Left cardiac atrium (tissue), 4 donors: Measurements from ENCODE around the gene ZFAND5. TPM values are rescaled to one million over a fixed set of nuclear protein-coding genes. Genes with fewer than 3 reads are reported as not detected.

Source experiments
- ATAC-seq, 2 donors: fragments of 200-7000 bp; cut with Tn5 transposase; one replicate each; pipeline ENCODE4 v1.9.1; 2020; ENCODE audit warnings: mild to moderate bottlenecking in 2 of 2, moderate library complexity in 2 of 2
- DNase-seq: peaks from one replicate; pipeline ENCODE4 v3.0.0-alpha.2; 2020
- intact Hi-C, 2 donors: fragments of 100-400 bp; cut with DNase I; formaldehyde crosslinking; loops; one replicate each; pipeline versions ENCODE4 v1.14.1 to v1.15.1; 2022 to 2023
- total RNA-seq, 2 donors: library from RNA; stranded (reverse); fragmentation: NEBNext Ultra II Directional; extraction: Animal tissue kit (Norgen Biotek cat#: 25700); gene quantifications; one replicate each; pipeline ENCODE4 v1.2.1, GENCODE V29; 2021
- donor health status: DM: no; HTN: yes; CAD: no.
- donor health status: DM: no; HTN: yes; CAD: no; lungs with severe emphysema.
- donor health status: DM: yes; HTN: yes; CAD: no.
- donor health status: Dilated cardiomyopathy.

Gene ZFAND5
- total RNA-seq, 2 donors from 2014 or later = 151 to 176 TPM

DNA sequence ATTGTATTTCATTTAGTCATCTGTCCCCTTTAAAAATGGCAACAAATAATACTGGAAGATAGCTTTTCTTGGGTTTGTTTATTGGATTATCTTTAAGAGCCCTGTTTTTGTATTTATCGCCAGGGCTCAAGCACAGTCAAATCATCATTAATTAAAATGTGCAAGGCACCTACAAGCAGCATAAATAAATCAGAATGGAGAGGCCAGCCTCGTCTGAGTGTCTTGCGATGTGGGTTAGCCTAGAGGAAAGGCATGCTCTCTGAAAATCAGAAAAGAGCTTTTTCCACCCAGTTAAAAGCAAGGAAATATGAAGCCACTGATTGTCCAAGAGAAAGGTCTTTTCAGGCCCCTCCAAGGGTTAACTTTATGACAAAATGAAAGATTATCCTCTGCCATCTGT lies 31.8 kb downstream of the ZFAND5 start:
- intact Hi-C loops = no loop called here
- DNase-seq (no peak), ATAC-seq (no peak)

DNA sequence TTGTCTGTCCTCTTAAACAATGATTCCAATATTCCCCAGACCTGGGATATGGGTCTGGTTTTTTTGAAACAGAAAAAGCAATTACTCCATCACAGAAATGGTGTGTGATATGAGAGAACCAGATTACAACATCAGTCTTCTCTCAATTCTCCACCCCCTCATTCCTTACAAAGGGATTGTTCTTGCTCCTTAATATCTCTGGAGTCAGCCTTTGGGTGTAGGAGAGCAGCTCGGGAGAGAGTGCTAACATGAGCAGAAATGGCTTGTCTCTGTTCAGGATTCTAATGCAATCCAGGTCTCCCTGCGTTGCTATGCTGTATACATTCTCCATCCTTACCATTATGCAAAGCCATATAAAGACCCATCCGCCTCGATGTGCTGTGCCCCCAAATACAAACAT lies 32.7 kb downstream of the ZFAND5 start:
- no peak for ATAC-seq
- no peak for DNase-seq
- intact Hi-C loops = no loop called here

DNA sequence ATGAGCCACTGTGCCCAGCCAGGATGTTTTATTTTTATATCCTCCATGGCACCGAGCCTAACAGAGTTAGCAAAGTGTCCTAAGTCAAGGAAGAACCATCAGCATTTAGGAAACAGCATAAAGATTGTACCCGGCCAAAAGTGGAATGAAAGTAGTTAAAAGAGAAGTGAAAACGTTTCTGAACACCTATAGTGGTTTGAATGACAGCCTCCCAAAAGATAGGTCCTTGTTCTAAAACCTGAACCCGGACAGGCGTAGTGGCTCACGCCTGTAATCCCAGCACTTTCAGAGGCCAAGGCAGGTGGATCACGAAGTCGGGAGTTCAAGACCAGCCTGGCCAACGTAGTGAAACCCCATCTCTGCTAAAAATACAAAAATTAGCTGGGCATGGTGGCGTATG lies 37.4 kb downstream of the ZFAND5 start:
- ATAC-seq = no peak

DNA sequence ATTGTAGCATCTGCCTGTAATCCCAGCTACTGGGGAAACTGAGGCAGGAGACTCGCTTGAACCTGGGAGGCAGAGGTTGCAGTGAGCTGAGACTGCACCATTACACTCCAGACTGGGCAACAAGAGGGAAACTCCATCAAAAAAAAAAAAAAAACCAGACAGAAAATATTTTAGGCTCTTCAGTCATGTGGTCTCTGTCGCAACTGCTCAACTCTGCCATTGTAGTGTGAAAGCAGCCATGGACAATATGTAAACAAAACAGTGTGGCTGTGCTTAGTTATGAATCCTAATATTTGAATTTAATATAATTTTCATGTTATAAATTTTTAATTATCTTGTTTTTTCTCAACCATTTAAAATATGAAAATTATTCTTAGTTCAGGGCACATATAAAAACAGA lies 38.4 kb downstream of the ZFAND5 start:
- intact Hi-C loops = no loop called here
- DNase-seq = no peak
- no peak for ATAC-seq

More for the DNA sequence above, 37.4 kb downstream of the ZFAND5 start:
- DNase-seq = no peak
- intact Hi-C loops = no loop called here

DNA sequence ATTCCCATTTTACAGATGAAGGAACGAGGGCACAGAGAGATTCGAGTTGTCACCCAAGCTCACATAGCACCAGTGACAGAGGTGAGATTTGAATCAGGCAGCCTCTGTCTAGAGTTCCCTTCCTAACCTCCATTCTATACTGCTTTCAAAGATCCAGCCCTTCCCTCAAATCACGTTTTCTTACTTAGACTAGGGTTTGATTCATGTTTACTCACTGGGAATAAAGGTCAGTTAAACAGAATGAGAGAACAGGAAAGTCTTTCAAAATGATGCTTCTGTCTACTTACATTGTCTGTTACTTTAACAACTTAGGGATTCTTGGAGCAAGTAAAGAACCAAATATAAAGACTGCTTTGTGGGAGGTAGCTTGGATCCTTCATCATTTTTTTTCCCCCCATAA lies 40.0 kb downstream of the ZFAND5 start:
- ATAC-seq (no peak), DNase-seq (no peak)
- intact Hi-C loops = no loop called here

DNA sequence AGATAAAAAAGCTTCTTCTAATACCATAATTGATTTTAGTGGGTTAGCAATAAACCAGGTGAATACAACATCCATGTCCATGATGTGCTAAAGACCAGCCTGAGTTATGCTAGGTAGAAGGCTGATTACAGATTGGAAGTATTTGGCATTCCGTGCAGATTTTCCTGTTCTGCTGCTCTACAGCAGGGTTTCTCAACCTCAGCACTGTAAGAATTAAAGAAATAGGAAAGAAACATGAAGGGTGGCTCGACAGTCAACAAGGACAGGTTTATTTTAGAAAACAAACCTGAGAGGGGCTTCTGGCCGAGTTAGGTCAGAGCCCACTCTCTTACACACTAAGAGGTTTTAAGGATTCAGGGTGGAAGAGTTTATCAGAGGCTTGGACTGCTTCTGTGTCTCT lies 42.3 kb downstream of the ZFAND5 start:
- intact Hi-C loops = no loop called here
- ATAC-seq (no peak), DNase-seq (no peak)

DNA sequence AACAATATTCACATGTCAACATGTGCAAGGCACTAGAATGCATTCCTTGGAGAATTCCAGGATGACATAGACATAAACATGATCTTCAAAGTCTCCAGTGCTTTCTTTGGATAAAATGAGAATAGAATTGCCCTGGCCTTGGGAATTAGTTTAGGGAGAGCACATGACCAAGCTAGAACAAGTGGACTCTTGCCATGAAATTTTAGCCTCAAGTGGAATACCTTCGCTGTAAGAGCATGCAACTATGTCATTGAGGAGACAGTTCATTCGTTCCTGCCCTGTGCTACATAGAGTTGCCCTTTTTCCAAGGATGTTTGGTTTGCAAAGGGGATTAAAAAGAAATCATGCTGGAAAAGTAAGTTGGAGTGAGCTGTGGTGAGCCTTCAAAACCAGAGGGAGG lies 42.7 kb downstream of the ZFAND5 start:
- intact Hi-C loops = no loop called here
- no peak for DNase-seq
- no peak for ATAC-seq

DNA sequence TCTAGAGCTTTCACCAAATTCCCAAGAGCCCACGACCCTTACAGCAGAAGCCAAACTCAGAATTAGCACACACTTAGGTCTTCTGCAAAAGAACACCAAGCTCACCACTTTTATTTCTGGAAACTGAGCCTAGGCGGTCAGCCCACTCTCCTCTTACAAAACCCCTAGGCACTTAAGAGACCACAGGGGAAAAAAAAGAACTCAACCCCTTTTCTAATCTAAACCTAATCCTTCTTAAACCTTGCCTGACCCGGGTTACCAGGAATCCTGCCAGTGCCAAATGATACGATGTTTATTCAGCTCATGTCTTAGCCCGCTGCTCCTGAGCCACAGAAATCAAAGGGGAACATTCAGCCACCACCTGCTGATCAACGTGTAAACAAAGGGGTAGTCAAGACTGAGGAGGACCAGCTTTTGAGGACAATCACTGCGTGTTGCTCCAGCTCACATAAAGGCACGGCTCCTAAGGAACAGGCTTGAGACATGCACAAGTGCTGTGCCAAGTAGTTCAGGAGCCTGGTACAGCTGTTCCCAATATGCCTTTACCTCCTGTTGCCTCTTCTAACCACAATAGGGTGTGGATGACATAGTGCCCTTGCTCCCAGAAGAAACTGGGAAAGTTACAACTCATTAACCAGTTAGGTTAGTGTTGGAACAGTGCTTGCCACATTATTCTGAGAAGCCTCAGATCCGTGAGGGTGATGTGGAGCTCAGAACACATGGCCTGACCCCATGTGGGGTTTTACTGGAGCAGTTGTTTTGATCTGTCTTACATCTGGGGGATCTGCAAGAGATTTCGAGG lies 49.3 kb downstream of the ZFAND5 start:
- DNase-seq (no peak), ATAC-seq (peak; percentile 69 to 82)
- intact Hi-C loops = no loop called here

DNA sequence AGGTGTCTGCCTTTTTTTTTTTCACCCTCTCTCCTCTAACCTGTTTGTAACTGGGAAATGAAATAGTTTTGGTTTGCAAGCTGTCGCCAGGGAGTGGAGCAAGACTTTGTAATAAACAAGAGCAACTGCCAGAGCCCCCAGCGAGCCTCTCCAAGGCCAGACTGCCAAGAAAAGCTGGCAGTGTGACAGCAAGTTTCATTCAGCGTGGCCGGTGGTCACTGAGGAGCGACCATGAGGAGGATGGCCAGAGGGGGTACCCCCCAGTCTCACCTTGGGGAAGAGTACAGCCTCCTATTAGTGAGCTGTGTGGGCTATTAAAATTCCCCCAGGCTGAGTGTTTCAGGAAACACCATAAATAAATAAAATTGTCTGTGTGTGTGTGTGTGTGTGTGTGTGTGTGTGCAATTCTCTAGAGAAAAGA lies 49.9 kb downstream of the ZFAND5 start:
- ATAC-seq = peak; percentile 71 to 82
- intact Hi-C loops = no loop called here
- DNase-seq = peak; percentile 47

DNA sequence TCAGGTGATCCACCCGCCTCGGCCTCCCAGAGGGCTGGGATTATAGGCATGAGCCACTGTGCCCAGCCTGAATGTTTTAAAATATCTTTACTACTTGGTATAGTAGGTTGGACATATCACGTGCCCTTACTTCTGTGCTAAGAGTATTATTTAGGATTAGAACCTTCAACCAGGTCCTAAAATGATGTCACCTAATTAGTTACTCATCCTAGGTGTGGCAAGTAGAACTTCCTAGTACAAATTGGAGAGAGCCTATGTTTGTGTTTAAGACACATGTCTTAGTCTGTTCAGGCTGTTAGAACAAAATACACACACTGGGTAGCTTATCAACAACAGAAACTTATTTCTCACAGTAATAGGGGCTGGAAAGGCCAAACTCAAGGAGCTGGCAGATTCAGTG lies 51.5 kb downstream of the ZFAND5 start:
- no peak for DNase-seq
- intact Hi-C loops = no loop called here
- no peak for ATAC-seq

DNA sequence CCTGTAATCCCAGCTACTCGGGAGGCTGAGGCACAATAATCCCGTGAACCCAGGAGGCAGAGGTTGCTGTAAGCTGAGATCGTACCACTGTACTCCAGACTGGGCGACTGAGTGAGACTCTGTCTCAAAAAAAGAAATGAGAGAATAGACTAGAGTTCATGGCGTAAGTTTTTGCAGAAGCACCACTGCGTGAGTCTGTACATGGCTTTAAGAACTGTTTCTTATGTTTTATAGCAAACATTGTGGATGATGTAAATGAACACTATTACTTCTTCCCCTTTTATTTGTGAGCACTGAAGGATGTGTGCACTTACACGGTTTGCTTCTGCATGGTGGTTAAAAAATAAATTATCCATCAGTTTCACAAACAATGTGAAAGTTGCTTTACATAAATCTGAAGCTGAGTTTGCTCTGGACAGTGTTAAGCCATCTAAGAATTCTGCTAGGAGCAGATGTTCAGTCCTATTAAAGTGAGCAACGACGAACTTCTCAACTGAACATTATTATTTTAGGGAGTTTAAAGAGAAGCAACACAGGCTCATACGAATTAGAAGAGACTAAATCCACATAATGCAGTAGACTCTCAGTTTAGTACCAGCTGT lies 52.5 kb downstream of the ZFAND5 start:
- DNase-seq (no peak), ATAC-seq (no peak)
- intact Hi-C loops = no loop called here

DNA sequence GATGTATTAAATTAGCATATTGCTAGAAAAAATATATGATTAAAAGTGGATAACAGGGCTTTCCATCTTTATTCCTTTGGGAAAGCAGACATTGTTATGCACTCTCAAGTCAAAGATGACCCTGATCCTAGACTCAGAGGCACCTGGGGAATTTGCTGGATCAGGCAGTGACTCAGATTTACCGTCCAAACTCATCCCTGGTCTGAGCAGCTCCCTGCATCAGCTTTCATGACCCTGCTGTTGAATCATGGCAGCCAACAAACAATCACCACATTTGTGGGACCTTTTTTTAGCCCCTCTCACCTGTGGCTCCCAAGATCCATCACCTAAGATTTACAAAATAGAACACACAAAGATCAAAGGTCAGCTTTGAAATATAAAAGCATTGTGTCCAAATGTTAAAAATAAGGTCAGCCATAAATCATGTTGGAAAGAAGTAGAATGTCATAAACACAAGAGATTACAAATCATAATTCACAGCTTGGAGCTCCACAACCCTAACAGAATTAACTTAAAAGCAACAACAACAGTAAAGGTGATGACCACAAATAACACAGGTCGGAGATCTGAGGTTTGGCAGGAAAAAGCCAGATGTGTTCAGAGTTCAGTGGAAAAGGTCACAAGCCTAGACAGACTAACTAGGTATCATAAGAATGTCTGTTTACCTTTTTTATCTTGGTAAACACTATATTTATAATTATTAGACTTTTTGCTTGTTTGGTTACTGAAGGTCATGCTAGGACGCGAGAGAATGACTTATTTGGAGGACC lies 55.5 kb downstream of the ZFAND5 start:
- ATAC-seq = no peak

DNA sequence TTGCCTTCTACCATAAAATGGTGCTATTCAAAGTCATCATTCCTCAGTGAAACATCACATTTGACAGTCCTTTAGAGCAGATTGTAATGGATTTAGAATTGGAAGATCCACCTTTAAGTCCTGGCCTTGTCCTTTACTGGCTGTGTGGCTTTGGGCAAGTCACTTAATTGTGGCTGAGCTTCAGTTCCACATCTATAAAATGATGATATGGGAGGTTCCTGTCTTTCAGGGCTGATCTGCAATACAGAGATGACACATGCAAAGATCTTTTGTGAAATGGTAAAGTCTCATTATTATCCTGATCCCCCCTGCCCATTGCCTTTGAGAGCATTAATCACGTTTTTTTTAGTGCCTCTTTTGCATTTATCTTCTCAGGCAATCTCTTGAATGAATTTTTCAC lies 58.2 kb downstream of the ZFAND5 start:
- DNase-seq = no peak
- intact Hi-C loops = no loop called here
- ATAC-seq = no peak

More for the DNA sequence above, 55.5 kb downstream of the ZFAND5 start:
- no peak for DNase-seq
- intact Hi-C loops = no loop called here

DNA sequence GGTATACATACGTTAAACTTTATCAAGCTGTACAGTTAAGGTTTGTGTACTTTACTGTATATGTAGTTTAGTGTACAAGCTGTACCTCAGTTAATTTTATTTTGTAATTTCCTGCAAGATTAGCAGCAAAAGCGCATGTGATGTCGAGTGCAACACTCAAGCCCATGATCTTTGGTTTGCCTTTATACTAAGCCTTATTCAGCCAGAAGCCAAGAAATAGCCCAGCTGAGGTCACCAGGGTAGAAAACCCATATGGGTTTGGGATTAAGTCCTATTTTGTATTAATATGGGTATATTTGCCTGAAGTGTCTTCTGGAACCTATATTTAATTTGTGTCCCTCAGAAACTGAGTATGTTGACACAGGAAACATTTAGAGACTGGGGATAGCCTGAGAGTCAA lies 59.3 kb downstream of the ZFAND5 start:
- DNase-seq (no peak), ATAC-seq (no peak)
- intact Hi-C loops = no loop called here

DNA sequence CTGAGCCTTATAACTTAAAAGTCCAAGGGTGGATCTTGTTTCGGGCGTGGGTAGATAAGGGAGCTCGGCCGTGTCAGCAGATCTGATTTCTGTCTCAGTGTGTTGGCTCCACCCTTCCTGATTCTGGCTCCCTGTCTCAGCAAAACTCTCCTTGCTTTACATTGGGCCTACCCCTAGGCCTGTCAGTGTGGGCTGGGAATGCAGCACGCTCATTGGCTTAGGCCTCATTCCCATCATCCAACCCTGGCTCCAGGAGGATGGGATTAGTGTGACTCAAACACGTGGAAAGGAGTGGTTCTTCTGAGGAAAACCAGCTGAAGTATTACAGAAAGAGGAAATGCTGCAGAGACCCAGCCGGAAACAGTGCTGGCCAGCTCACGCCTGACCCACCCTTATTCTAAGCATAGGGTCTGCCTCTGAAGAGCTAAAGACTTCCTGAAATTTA lies 59.9 kb downstream of the ZFAND5 start:
- intact Hi-C loops = no loop called here
- DNase-seq (peak; percentile 71), ATAC-seq (peak; percentile 99 to 100)

DNA sequence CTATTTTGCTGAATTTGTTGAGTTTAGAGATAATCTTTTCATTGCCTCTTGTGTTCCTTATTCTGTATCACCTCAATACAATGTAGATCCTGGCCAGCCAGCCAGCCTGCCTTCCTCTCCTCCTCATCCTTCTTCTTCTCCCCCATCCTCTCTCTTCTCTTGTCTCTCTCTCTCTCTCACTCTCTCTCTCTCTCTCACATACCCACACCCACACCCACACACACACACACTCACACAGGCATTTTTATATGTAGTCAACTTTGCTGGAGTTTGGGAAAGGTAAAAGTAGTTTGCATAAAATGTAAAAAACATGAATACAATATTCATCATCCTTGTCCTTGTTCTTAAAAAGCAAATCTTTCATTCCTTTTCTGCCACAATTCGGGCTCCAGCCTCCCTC lies 60.5 kb downstream of the ZFAND5 start:
- DNase-seq (no peak), ATAC-seq (peak in 1 of 2 donors; percentile 2)
- intact Hi-C loops = no loop called here
